CD14-positive monocyte (primary cell): ENCODE data around the gene ITGA5. TPM values are rescaled to one million over a fixed set of nuclear protein-coding genes. Genes with fewer than 3 reads are reported as not detected.

Experiments
- DNase-seq, 3 donors: peaks; one replicate each; pipeline ENCODE4 v3.0.0-alpha.2; 2011 to 2022
- H2AFZ ChIP-seq: 2 replicates; pipeline ENCODE4 v1.6.0; 2012; ENCODE audit warnings: mild to moderate bottlenecking, low read depth, low read length, inconsistent platforms; ENCODE audit not compliant: insufficient read depth, poor library complexity, severe bottlenecking
- H3K27ac ChIP-seq, 2 donors: 1 replicate in 1 of 2; 2 replicates in 1 of 2; pipeline ENCODE4 v1.5.1; 2012 to 2013; ENCODE audit warnings: low read length in 2 of 2, control low read depth in 1 of 2, inconsistent platforms in 1 of 2, low read depth in 1 of 2, mild to moderate bottlenecking in 1 of 2
- H3K27me3 ChIP-seq, 2 donors: one replicate each; pipeline versions ENCODE4 v1.6.0 to v1.6.1; 2011 to 2013; ENCODE audit warnings: low read length in 2 of 2; ENCODE audit not compliant: control insufficient read depth in 2 of 2, insufficient read depth in 2 of 2
- H3K36me3 ChIP-seq, 2 donors: replicated peaks in 1 of 2; 1 replicate in 1 of 2; 2 replicates in 1 of 2; pipeline versions ENCODE4 v1.5.1 to v1.6.1; 2012 to 2013; ENCODE audit warnings: low read length in 2 of 2, control low read depth in 1 of 2, inconsistent platforms in 1 of 2, mild to moderate bottlenecking in 1 of 2; ENCODE audit not compliant: insufficient read depth in 2 of 2, control insufficient read depth in 1 of 2
- H3K4me1 ChIP-seq, 2 donors: 1 replicate in 1 of 2; 2 replicates in 1 of 2; pipeline versions ENCODE4 v1.5.1 to v1.6.1; 2012 to 2013; ENCODE audit warnings: low read length in 2 of 2, control low read depth in 1 of 2, inconsistent platforms in 1 of 2, mild to moderate bottlenecking in 1 of 2, moderate library complexity in 1 of 2; ENCODE audit not compliant: insufficient read depth in 2 of 2, control insufficient read depth in 1 of 2
- H3K4me2 ChIP-seq: replicated peaks from 2 replicates; pipeline ENCODE3; 2012; ENCODE audit warnings: low read length, moderate library complexity, mild to moderate bottlenecking; ENCODE audit not compliant: poor library complexity, severe bottlenecking; ENCODE audit errors: extremely low read depth
- H3K4me3 ChIP-seq, 3 experiments: fragments of 200-600 bp in 1 of 3; sonication (generic) in 1 of 3; replicated peaks in 1 of 3; 1 replicate in 2 of 3; 2 replicates in 1 of 3; pipeline ENCODE4 v1.5.1; 2011 to 2013; ENCODE audit warnings: low read length in 3 of 3, mild to moderate bottlenecking in 3 of 3, control low read depth in 2 of 3, low read depth in 2 of 3, inconsistent platforms in 1 of 3, moderate library complexity in 1 of 3
- H3K79me2 ChIP-seq: 2 replicates; pipeline ENCODE4 v1.6.0; 2012; ENCODE audit warnings: mild to moderate bottlenecking, control low read depth, inconsistent platforms, low read length, moderate library complexity; ENCODE audit not compliant: insufficient read depth
- H3K9ac ChIP-seq: 2 replicates; pipeline ENCODE4 v1.6.0; 2017; ENCODE audit warnings: low read length, mild to moderate bottlenecking; ENCODE audit not compliant: insufficient read depth, poor library complexity, severe bottlenecking
- H3K9me3 ChIP-seq, 2 donors: replicated peaks in 1 of 2; 1 replicate in 1 of 2; 2 replicates in 1 of 2; pipeline versions ENCODE4 v1.5.1 to v1.6.1; 2012 to 2013; ENCODE audit warnings: low read length in 2 of 2, control low read depth in 1 of 2; ENCODE audit not compliant: control insufficient read depth in 1 of 2, insufficient read depth in 1 of 2
- H4K20me1 ChIP-seq: 2 replicates; pipeline ENCODE4 v1.6.0; 2012; ENCODE audit warnings: mild to moderate bottlenecking, low read length, control low read depth, moderate library complexity; ENCODE audit not compliant: insufficient read depth
- H3K27ac Mint-ChIP-seq, 7 donors: one replicate each; pipeline ENCODE4 v1.8.0; 2020; ENCODE audit warnings: mild to moderate bottlenecking in 7 of 7, mixed read lengths in 7 of 7, moderate library complexity in 6 of 7, inconsistent platforms in 2 of 7
- H3K27me3 Mint-ChIP-seq, 3 donors: one replicate each; pipeline ENCODE4 v1.8.0; 2021 to 2022; ENCODE audit warnings: low read depth in 3 of 3, mild to moderate bottlenecking in 3 of 3, mixed read lengths in 3 of 3, moderate library complexity in 3 of 3, inconsistent platforms in 1 of 3
- H3K36me3 Mint-ChIP-seq, 2 donors: one replicate each; pipeline ENCODE4 v1.8.0; 2020; ENCODE audit warnings: mixed read lengths in 2 of 2, inconsistent platforms in 1 of 2, mild to moderate bottlenecking in 1 of 2
- H3K4me1 Mint-ChIP-seq: one replicate; pipeline ENCODE4 v1.8.0; 2020; ENCODE audit warnings: mild to moderate bottlenecking, mixed read lengths
- H3K4me3 Mint-ChIP-seq, 2 donors: one replicate each; pipeline ENCODE4 v1.8.0; 2020; ENCODE audit warnings: mild to moderate bottlenecking in 2 of 2, mixed read lengths in 2 of 2, moderate library complexity in 1 of 2
- H3K9me3 Mint-ChIP-seq, 7 donors: one replicate each; pipeline ENCODE4 v1.8.0; 2020 to 2022; ENCODE audit warnings: mixed read lengths in 7 of 7, mild to moderate bottlenecking in 6 of 7, moderate library complexity in 6 of 7, inconsistent platforms in 2 of 7
- WGBS: methylation state at CpG from one replicate; pipeline ENCODE4 v1.1.5; 2013; ENCODE audit warnings: missing lambda C conversion rate; ENCODE audit not compliant: insufficient coverage; 5-methylcytosine and 5-hydroxymethylcytosine counted together
- intact Hi-C, 2 donors: fragments of 100-400 bp; cut with micrococcal nuclease; formaldehyde crosslinking; loops; one replicate each; pipeline versions ENCODE4 v1.15.0 to v1.15.1; 2023
- polyA plus RNA-seq, 3 donors: library from polyadenylated mRNA; depleted of rRNA in 1 of 3; unstranded in 2 of 3; stranded (reverse) in 1 of 3; fragments of 300-500 nt in 2 of 3; fragments of >200 nt in 1 of 3; fragmentation: Illumina TruSeq in 2 of 3; gene quantifications; 1 replicate in 2 of 3; 2 replicates in 1 of 3; pipeline ENCODE4 v1.2.3, GENCODE V29; 2012 to 2021
- TF ChIP-seq, protein P1 (sequence below): fragments of 200-600 bp; IDR thresholded peaks from one replicate; pipeline ENCODE4 v1.8.0; 2022; ENCODE audit warnings: antibody characterized with exemption, mild to moderate bottlenecking

The ITGA5 gene
- polyA plus RNA-seq, 3 donors, result 85.5 to 142 (median 99.4) TPM

GRCh38 chr12:54425702-54426101 lies 6.6 kb upstream of the ITGA5 start:
- no peak overlapping the region for H2AFZ ChIP-seq
- H3K27me3 Mint-ChIP-seq, result peaks cover 2 to 13% (median 11%) of the 10 kb centered on the region in 3 donors
- intact Hi-C loops, result no loop called here
- H3K4me1 ChIP-seq, result peaks cover 35 to 58% of the 10 kb centered on the region in 2 donors
- no peak overlapping the region for H3K4me3 Mint-ChIP-seq
- H3K9ac ChIP-seq, result no peak overlapping the region
- no peak overlapping the region for H3K4me2 ChIP-seq
- no peak overlapping the region for H3K4me3 ChIP-seq
- no peak overlapping the region for H3K27ac ChIP-seq
- no peaks in the 10 kb centered on the region for H3K9me3 ChIP-seq
- no peaks in the 10 kb centered on the region for H3K79me2 ChIP-seq
- H3K36me3 Mint-ChIP-seq, result peaks cover 0 to 6% of the 10 kb centered on the region in 2 donors
- no peaks in the 10 kb centered on the region for H3K27me3 ChIP-seq
- H3K4me1 Mint-ChIP-seq, result peaks cover 67% of the 10 kb centered on the region
- peak overlapping the region in 3 of 7 donors; percentile 24 to 63 (median 37) for H3K27ac Mint-ChIP-seq
- H3K9me3 Mint-ChIP-seq, result peaks cover 0 to 4% (median 0%) of the 10 kb centered on the region in 7 donors
- no peak for DNase-seq
- no CpG with 5 or more reads among the region's 2 CpGs for WGBS
- H4K20me1 ChIP-seq, result no peaks in the 10 kb centered on the region
- H3K36me3 ChIP-seq, result no peaks in the 10 kb centered on the region
- TF ChIP-seq, protein P1, sequence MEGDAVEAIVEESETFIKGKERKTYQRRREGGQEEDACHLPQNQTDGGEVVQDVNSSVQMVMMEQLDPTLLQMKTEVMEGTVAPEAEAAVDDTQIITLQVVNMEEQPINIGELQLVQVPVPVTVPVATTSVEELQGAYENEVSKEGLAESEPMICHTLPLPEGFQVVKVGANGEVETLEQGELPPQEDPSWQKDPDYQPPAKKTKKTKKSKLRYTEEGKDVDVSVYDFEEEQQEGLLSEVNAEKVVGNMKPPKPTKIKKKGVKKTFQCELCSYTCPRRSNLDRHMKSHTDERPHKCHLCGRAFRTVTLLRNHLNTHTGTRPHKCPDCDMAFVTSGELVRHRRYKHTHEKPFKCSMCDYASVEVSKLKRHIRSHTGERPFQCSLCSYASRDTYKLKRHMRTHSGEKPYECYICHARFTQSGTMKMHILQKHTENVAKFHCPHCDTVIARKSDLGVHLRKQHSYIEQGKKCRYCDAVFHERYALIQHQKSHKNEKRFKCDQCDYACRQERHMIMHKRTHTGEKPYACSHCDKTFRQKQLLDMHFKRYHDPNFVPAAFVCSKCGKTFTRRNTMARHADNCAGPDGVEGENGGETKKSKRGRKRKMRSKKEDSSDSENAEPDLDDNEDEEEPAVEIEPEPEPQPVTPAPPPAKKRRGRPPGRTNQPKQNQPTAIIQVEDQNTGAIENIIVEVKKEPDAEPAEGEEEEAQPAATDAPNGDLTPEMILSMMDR, result no peak

GRCh38 chr12:54424224-54424623 lies 5.2 kb upstream of the ITGA5 start:
- peaks cover 43 to 71% of the 10 kb centered on the region in 2 donors for H3K4me1 ChIP-seq
- Mint-ChIP-seq H3K27ac (peak overlapping the region in 3 of 7 donors; percentile 11 to 47 (median 15)), H3K4me3 (no peak overlapping the region), H3K9me3 (no peaks in the 10 kb centered on the region), H3K4me1 (peaks cover 77% of the 10 kb centered on the region), H3K27me3 (peaks cover 5 to 11% (median 11%) of the 10 kb centered on the region in 3 donors), H3K36me3 (peaks cover 0 to 6% of the 10 kb centered on the region in 2 donors)
- intact Hi-C loops, result no loop called here
- no peak overlapping the region for H3K4me3 ChIP-seq
- H3K9me3 ChIP-seq, result no peaks in the 10 kb centered on the region
- H3K4me2 ChIP-seq, result no peak overlapping the region
- WGBS, result 29% methylated on average over 1 of the region's 3 CpGs
- H4K20me1 ChIP-seq, result no peaks in the 10 kb centered on the region
- TF ChIP-seq, protein P1, result no peak
- peaks cover 2% of the 10 kb centered on the region for H3K79me2 ChIP-seq
- no peak overlapping the region for H3K27ac ChIP-seq
- H3K27me3 ChIP-seq, result no peaks in the 10 kb centered on the region
- H3K36me3 ChIP-seq, result no peaks in the 10 kb centered on the region
- peak in 1 of 3 donors; percentile 57 for DNase-seq
- no peak overlapping the region for H3K9ac ChIP-seq
- H2AFZ ChIP-seq, result no peak overlapping the region
